ENCODE results near the gene RTN4RL1.

DNA sequence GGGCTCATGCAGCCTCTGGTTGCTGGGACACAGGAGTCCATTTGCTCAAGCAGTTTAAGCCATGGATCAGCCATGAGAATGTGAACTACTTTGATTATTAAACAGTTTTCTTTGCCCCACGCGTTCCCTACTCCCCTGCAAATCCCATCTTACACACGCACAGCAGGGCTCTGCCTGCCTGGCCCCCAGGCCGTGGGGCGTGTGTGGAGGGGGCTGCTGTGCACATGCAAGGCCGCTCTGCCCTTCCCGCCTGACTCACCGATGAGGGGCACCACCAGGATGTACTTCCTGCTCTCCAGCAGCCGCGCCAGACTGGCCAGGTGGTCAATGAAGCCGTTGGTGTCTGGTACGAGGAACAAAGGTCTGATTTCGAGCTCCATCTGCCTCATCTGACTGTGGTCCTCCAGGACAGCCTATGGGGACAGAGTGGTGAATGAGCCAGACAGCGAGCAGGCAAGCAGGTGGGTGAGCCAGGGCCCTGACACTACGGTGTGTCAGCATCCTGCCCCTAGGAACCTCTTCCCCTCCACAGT, 43.5 kb upstream of the RTN4RL1 start:
- no peak for TF ChIP-seq EP300 (IDR thresholded peaks at IDR 0.05)
- no peak for TF ChIP-seq POLR2A (IDR thresholded peaks at IDR 0.05)
- TF ChIP-seq CTCF (IDR thresholded peaks at IDR 0.05), result no peak
